ENCODE measurements around the gene CYP19A1.
"Not testable (repeated sequence)": the region's sequence is repeated elsewhere in the genome, so short reads cannot be mapped to it uniquely, and the experiment has no call there.

The CYP19A1 gene

GRCh38 chr15:51190424-51191068 lies 147.8 kb downstream of the CYP19A1 start:
- Histone ChIP-seq H3K27ac (peak overlapping the region; percentile 83), H3K9me3 (no peaks in the 10 kb centered on the region), H3K27me3 (no peaks in the 10 kb centered on the region), H3K4me1 (ENCODE audit: control insufficient read depth in 1 of 2, insufficient read depth in 1 of 2, low read depth in 1 of 2, low read length in 1 of 2) (peaks cover 82% of the 10 kb centered on the region in 2 experiments), H3K4me3 (ENCODE audit: low read depth in 1 of 2, low read length in 1 of 2) (no peak overlapping the region), H3K36me3 (no peaks in the 10 kb centered on the region)
- no peak for TF ChIP-seq CTCF (IDR thresholded peaks at IDR 0.05)

- no peak overlapping the region for H3K4me3 ChIP-seq (ENCODE audit: low read depth in 1 of 2, low read length in 1 of 2)
- TF ChIP-seq CTCF (IDR thresholded peaks at IDR 0.05), result no peak
Observed at GRCh38 chr15:51189669-51190385, 148.6 kb downstream of the CYP19A1 start.

GRCh38 chr15:51188791-51189190 lies 149.6 kb downstream of the CYP19A1 start:
- not testable (repeated sequence) for H3K4me3 ChIP-seq (ENCODE audit: low read depth in 1 of 2, low read length in 1 of 2); H3K27me3 ChIP-seq; H3K36me3 ChIP-seq; H3K9me3 ChIP-seq
- Histone ChIP-seq H3K4me1 (ENCODE audit: control insufficient read depth in 1 of 2, insufficient read depth in 1 of 2, low read depth in 1 of 2, low read length in 1 of 2) (peaks cover 99 to 100% of the 10 kb centered on the region in 2 experiments), H3K27ac (peak overlapping the region; percentile 83)

More at GRCh38 chr15:51189669-51190385, 148.6 kb downstream of the CYP19A1 start:
- Histone ChIP-seq H3K27me3 (no peaks in the 10 kb centered on the region), H3K36me3 (no peaks in the 10 kb centered on the region), H3K27ac (peak overlapping the region; percentile 83), H3K4me1 (ENCODE audit: control insufficient read depth in 1 of 2, insufficient read depth in 1 of 2, low read depth in 1 of 2, low read length in 1 of 2) (peaks cover 89% of the 10 kb centered on the region in 2 experiments), H3K9me3 (no peaks in the 10 kb centered on the region)

GRCh38 chr15:51186891-51187290 lies 151.5 kb downstream of the CYP19A1 start:
- Histone ChIP-seq H3K4me1 (ENCODE audit: control insufficient read depth in 1 of 2, insufficient read depth in 1 of 2, low read depth in 1 of 2, low read length in 1 of 2) (peaks cover 92 to 100% of the 10 kb centered on the region in 2 experiments), H3K4me3 (ENCODE audit: low read depth in 1 of 2, low read length in 1 of 2) (peak overlapping the region; percentile 33 to 35), H3K9me3 (no peaks in the 10 kb centered on the region), H3K27me3 (no peaks in the 10 kb centered on the region), H3K36me3 (no peaks in the 10 kb centered on the region), H3K27ac (peak overlapping the region; percentile 83)
- no peak for TF ChIP-seq CTCF (IDR thresholded peaks at IDR 0.05)

GRCh38 chr15:51186181-51186705 lies 152.2 kb downstream of the CYP19A1 start:
- Histone ChIP-seq H3K27ac (peak overlapping the region; percentile 83), H3K4me1 (ENCODE audit: control insufficient read depth in 1 of 2, insufficient read depth in 1 of 2, low read depth in 1 of 2, low read length in 1 of 2) (peaks cover 86 to 94% of the 10 kb centered on the region in 2 experiments), H3K36me3 (no peaks in the 10 kb centered on the region), H3K9me3 (no peaks in the 10 kb centered on the region), H3K4me3 (ENCODE audit: low read depth in 1 of 2, low read length in 1 of 2) (peak overlapping the region; percentile 33 to 35), H3K27me3 (no peaks in the 10 kb centered on the region)
- no peak for TF ChIP-seq CTCF (IDR thresholded peaks at IDR 0.05)

All from neutrophil (primary cell).